Stimulated activated CD4-positive, alpha-beta T cell treated with anti-CD3 and anti-CD28 coated beads, Interleukin-12 subunit alpha, Interleukin-12 subunit beta, amount 100 ng/mL, for 24 hours (primary cell): ENCODE results near the gene GADD45A.

ENCODE experiments used
- DNase-seq, 2 experiments: peaks; one replicate each; pipeline ENCODE4 v3.0.0-alpha.2; 2020; ENCODE audit warnings: low read depth in 2 of 2

Gene GADD45A

GRCh38 chr1:67668660-67669059 is 16.3 kb upstream of the GADD45A start:
- DNase-seq = no peak

GRCh38 chr1:67672260-67672803 is 12.7 kb upstream of the GADD45A start:
- DNase-seq = no peak

- no peak for DNase-seq
Measured at GRCh38 chr1:67673468-67674201, 11.4 kb upstream of the GADD45A start.

- DNase-seq = peak in 1 of 2 experiments; percentile 4
Measured at GRCh38 chr1:67674260-67675011, 10.6 kb upstream of the GADD45A start.

GRCh38 chr1:67675800-67676199 is 9.2 kb upstream of the GADD45A start:
- no peak for DNase-seq

- DNase-seq = no peak
Measured at GRCh38 chr1:67676287-67676686, 8.7 kb upstream of the GADD45A start.

GRCh38 chr1:67676946-67677345 is 8.1 kb upstream of the GADD45A start:
- no peak for DNase-seq

- no peak for DNase-seq
Measured at GRCh38 chr1:67677408-67677807, 7.6 kb upstream of the GADD45A start.

GRCh38 chr1:67677930-67678329 is 7.1 kb upstream of the GADD45A start:
- no peak for DNase-seq

GRCh38 chr1:67679691-67680090 is 5.3 kb upstream of the GADD45A start:
- no peak for DNase-seq

- DNase-seq = no peak
Measured at GRCh38 chr1:67680486-67680885, 4.5 kb upstream of the GADD45A start.

- no peak for DNase-seq
Measured at GRCh38 chr1:67682659-67683197, 2.3 kb upstream of the GADD45A start.

- no peak for DNase-seq
Measured at GRCh38 chr1:67683316-67683715, 1.7 kb upstream of the GADD45A start.

GRCh38 chr1:67683766-67684525 is 1.1 kb upstream of the GADD45A start:
- peak; percentile 24 to 35 for DNase-seq

- no peak for DNase-seq
Measured at GRCh38 chr1:67684526-67685066, 405 bp upstream of the GADD45A start.

GRCh38 chr1:67685558-67686266 is 711 bp downstream of the GADD45A start:
- DNase-seq = peak; percentile 38 to 43

GRCh38 chr1:67686267-67687197 is 1.5 kb downstream of the GADD45A start:
- peak; percentile 27 to 28 for DNase-seq

GRCh38 chr1:67687198-67687545 is 2.2 kb downstream of the GADD45A start:
- no peak for DNase-seq

GRCh38 chr1:67687649-67688048 is 2.6 kb downstream of the GADD45A start:
- DNase-seq = no peak
